ENCODE results near the gene PHPT1.

PHPT1 gene

GRCh38 chr9:136854113-136854841 is 5.1 kb downstream of the PHPT1 start:
- H3K4me3 ChIP-seq (ENCODE audit: low read depth, low read length): no peak overlapping the region
- TF ChIP-seq CTCF (IDR thresholded peaks at IDR 0.05; ENCODE audit: low read depth, low read length, missing control alignments): no peak
- DNase-seq (ENCODE audit: low read depth): no peak

GRCh38 chr9:136854842-136855460 is 5.7 kb downstream of the PHPT1 start:
- DNase-seq (ENCODE audit: low read depth): no peak

GRCh38 chr9:136855461-136856078 is 6.4 kb downstream of the PHPT1 start:
- no peak overlapping the region for H3K4me3 ChIP-seq (ENCODE audit: low read depth, low read length)
- TF ChIP-seq CTCF (IDR thresholded peaks at IDR 0.05; ENCODE audit: low read depth, low read length, missing control alignments): no peak
- DNase-seq (ENCODE audit: low read depth): no peak

More at GRCh38 chr9:136854842-136855460, 5.7 kb downstream of the PHPT1 start:
- TF ChIP-seq CTCF (IDR thresholded peaks at IDR 0.05; ENCODE audit: low read depth, low read length, missing control alignments): no peak
- H3K4me3 ChIP-seq (ENCODE audit: low read depth, low read length): no peak overlapping the region

GRCh38 chr9:136856079-136856476 is 6.9 kb downstream of the PHPT1 start:
- no peak for DNase-seq (ENCODE audit: low read depth)
- TF ChIP-seq CTCF (IDR thresholded peaks at IDR 0.05; ENCODE audit: low read depth, low read length, missing control alignments): no peak
- no peak overlapping the region for H3K4me3 ChIP-seq (ENCODE audit: low read depth, low read length)

DNA sequence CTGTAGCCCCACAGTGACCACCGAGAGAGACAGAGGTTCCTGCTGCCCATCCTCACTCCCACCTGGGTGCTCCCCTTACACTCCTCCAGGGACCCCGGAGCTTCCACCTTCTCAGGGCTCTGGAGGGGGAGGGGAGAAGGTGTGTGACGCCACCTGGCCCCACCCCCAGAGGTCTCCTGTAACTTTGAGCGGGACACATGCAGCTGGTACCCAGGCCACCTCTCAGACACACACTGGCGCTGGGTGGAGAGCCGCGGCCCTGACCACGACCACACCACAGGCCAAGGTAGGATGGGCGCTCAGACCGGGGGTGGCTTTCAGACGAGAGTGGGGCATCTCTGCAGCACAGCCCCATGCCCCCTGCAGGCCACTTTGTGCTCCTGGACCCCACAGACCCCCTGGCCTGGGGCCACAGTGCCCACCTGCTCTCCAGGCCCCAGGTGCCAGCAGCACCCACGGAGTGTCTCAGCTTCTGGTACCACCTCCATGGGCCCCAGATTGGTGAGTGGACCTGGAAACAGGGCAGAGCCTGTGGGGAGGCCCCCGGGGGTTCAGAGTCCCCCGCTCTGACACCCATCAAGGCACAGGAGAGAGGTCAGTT is 7.4 kb downstream of the PHPT1 start:
- TF ChIP-seq CTCF (IDR thresholded peaks at IDR 0.05; ENCODE audit: low read depth, low read length, missing control alignments): peak; percentile 22
- H3K4me3 ChIP-seq (ENCODE audit: low read depth, low read length): no peak overlapping the region
- no peak for DNase-seq (ENCODE audit: low read depth)

- TF ChIP-seq CTCF (IDR thresholded peaks at IDR 0.05; ENCODE audit: low read depth, low read length, missing control alignments): no peak
- H3K4me3 ChIP-seq (ENCODE audit: low read depth, low read length): no peak overlapping the region
- DNase-seq (ENCODE audit: low read depth): no peak
These were observed 8.0 kb downstream of the PHPT1 start for GRCh38 chr9:136857166-136857565.

Measured in GM12864 (cell line).